ENCODE measurements around the gene TMEM190.

DNA sequence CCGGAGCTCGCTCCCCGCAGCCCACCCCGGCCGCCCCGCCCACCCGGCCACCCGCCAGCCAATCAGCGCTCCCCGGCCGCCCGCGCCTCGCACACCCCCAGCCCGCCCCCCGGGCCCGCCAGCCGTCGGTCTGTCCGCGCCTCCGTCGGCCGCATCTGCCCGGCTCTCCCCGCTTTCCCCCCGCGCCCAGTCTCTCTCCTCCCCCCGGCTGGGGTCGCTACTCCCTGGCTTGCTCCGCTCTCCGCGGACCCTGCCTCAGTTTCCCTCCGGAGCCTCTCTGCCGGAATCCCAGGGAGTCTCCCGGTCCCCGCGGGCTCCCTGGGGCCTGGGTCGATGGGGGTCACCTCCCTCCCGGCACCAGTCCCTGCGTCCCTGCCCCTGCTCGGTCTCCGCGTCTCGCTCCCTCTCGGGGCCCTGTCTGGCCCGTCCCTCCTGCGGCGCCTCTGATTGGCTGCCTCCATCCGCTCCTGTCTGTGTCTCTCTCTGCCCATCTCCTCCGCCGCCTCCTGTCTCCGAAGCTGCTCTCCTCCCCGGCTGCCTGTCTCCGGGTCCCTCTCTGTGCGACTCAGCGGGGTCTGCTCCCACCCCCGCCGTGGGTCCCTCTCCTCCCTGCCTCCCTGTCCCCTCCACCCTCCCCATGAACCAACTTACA, 6.8 kb upstream of the TMEM190 start:
- TF ChIP-seq, protein P1, sequence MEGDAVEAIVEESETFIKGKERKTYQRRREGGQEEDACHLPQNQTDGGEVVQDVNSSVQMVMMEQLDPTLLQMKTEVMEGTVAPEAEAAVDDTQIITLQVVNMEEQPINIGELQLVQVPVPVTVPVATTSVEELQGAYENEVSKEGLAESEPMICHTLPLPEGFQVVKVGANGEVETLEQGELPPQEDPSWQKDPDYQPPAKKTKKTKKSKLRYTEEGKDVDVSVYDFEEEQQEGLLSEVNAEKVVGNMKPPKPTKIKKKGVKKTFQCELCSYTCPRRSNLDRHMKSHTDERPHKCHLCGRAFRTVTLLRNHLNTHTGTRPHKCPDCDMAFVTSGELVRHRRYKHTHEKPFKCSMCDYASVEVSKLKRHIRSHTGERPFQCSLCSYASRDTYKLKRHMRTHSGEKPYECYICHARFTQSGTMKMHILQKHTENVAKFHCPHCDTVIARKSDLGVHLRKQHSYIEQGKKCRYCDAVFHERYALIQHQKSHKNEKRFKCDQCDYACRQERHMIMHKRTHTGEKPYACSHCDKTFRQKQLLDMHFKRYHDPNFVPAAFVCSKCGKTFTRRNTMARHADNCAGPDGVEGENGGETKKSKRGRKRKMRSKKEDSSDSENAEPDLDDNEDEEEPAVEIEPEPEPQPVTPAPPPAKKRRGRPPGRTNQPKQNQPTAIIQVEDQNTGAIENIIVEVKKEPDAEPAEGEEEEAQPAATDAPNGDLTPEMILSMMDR (IDR thresholded peaks at IDR 0.05; ENCODE audit: poor library complexity), result no peak
- TF ChIP-seq EZH2phosphoT487 (IDR thresholded peaks at IDR 0.05; ENCODE audit: low read depth, severe bottlenecking, unreplicated experiment) (no peak), EZH2 (IDR thresholded peaks at IDR 0.05; ENCODE audit: borderline replicate concordance) (no peak)

All from hepatocyte (in vitro differentiated cells).